GM21825 (cell line): Measurements from ENCODE around the gene TTC32.

Experiments used
- ATAC-seq: cut with Tn5 transposase; IDR thresholded peaks from one replicate; pipeline ENCODE4 v1.9.1; 2021; ENCODE audit warnings: mild to moderate bottlenecking, moderate library complexity; ENCODE audit not compliant: unreplicated experiment

TTC32 gene

DNA sequence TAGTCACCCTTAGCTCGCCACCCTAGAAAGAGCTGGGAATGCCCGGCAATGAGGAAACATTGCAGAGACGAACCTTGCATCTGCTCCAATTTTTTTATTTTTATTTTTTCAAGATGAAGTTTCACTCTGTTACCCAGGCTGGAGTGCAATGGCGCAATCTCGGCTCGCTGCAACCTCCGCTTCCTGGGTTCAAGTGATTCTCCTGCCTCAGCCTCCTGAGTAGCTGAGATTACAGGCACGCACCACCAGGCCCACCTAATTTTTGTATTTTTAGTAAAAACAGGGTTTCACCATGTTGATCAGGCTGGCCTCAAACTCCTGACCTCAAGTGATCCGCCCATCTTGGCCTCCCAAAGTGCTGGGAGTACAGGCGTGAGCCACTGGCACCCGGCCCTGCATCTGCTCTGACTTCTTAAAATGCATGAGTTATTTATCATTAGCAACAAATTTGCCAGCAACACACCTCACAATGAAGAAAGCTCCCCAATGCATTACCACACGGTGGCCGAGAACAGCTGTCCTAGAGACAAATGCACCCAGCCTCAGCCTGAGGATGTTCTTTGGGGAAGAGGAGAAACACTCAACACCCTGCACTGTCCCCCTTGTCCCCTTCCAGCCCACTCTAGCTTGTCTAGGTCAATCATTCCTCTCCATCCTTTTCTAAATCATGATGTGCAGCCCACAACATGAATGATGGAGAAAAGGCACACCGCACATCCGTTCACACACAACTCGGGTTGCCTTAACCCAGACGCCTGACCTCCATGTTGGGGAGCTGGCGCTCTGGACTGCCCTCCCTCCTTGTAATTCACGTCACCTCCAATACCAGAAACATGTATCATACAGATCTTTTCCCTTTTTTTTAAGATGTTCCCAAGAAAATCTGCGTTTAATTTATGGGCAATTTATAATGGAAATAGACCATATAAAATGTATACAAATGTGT lies 46.9 kb downstream of the TTC32 start:
- ATAC-seq, result no peak

GRCh38 chr2:19851116-19851695 lies 50.6 kb downstream of the TTC32 start:
- no peak for ATAC-seq

GRCh38 chr2:19850056-19851050 lies 51.4 kb downstream of the TTC32 start:
- no peak for ATAC-seq

DNA sequence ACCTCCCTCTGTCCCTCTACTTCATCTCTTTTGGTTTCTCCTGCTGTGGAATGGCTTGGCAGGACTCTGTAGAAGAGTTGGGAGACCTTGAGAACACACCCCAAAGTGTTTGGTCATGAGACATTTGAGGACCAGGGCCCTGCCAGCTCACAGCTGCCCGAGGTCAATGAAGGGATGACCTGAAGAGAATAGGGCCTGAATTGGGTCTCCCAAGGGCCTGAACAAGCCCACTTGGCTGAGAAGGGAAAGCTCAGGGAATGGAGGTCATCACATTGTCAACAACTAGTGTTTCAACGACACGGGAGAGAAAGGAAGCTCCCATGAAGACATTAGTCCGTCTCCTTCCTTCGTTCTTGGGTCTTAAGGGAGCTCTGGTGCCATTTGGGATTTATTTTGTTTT lies 52.8 kb downstream of the TTC32 start:
- no peak for ATAC-seq

DNA sequence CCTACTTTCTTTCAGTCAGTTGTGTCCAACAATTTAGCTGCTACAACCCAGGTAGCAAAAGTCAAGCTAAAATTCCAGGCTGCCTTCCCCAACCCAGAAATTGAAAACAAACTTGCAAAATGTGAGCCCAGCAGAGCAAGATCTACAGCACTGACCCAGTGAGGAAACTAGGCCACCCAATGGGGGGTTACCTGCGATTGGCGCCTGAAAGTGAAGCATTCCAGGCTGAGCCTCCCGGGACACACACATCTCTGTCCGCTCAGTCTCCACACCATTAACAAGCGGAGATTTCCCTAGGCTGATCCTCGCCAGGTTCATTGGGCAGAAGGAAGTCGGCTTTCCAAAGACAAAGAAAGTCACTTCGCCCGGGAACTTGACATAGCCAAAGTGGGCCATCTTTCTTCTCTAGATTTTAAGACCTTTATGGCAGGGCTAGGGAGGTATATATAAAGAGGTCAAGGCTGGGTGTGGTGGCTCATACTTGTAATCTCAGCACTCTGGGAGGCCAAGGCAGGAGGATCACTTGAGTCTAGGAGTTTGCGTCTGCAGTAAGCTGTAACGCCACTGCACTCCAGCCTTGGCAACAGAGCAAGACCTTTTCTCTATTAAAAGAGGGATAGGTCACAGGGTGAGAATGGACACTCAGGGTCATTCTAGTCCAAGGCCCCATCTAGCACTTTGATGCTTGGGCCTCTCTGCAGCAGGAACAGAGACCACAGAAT lies 53.6 kb downstream of the TTC32 start:
- ATAC-seq, result no peak

DNA sequence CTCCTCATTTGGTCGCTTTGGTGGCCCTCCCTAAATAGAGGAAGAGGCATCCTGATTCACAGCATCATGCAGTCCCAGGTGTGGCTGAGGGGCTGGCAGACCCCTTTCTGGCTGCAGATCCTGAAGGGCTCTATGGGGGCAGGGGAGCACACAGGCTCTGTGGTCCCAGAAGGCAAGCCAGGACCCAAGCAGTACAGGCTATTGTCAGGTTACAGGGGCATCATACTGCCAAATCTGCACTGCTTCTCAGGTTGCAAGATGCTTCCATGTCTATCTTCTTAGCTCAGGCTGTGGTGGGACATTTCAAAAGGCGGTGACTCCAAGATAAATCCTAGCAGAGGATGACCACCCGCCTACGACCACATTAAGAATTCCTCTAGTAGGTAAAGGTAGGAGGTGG lies 54.3 kb downstream of the TTC32 start:
- ATAC-seq, result no peak
